GM12878 (cell line): Measurements from ENCODE around the gene SCGB1A1. TPM values are rescaled to one million over a fixed set of nuclear protein-coding genes. Genes with fewer than 3 reads are reported as not detected.

Source experiments
- ATAC-seq: fragments of 200-7000 bp; cut with Tn5 transposase; 3 replicates; pipeline ENCODE4 v1.9.1; 2020; ENCODE audit warnings: mild to moderate bottlenecking, moderate library complexity
- BruUV-seq: library from RNA; stranded (reverse); fragments of 400-500 nt; replicated peaks from 2 replicates; lab custom pipeline; 2021; lab: Mats Ljungman, UMichigan
- CTCF ChIA-PET: fragments of 300-600 bp; sonication (Branson Sonifier 250); formaldehyde crosslinking; extraction: SDS; loops from one replicate; lab custom pipeline; 2021; ENCODE audit warnings: inconsistent platforms; lab: Yijun Ruan, JAX
- POLR2A ChIA-PET: fragments of 350-600 bp; formaldehyde crosslinking; extraction: SDS; loops from one replicate; lab custom pipeline; 2021; ENCODE audit warnings: inconsistent platforms; lab: Charles Lee
- RAD21 ChIA-PET: fragments of 300-600 bp; sonication (Branson Sonifier 250); formaldehyde crosslinking; loops from one replicate; lab custom pipeline; 2023; ENCODE audit warnings: antibody characterized with exemption; ENCODE audit not compliant: unreplicated experiment; lab: Charles Lee
- SMC1A ChIA-PET: fragments of 300-600 bp; sonication (Branson Sonifier 250); formaldehyde crosslinking; loops from one replicate; lab custom pipeline; 2023; ENCODE audit not compliant: unreplicated experiment, uncharacterized antibody; lab: Charles Lee
- DNase-seq: peaks from one replicate; pipeline ENCODE4 v3.0.0-alpha.2; 2011; ENCODE audit warnings: low read depth, low spot score
- FAIRE-seq: peaks from 3 replicates; lab custom pipeline; 2011; peaks lifted over from hg19 to GRCh38; lab: Jason Lieb, UNC
- H2AFZ ChIP-seq: 2 replicates; pipeline ENCODE4 v1.6.0; 2011; ENCODE audit warnings: low read depth, low read length, control low read depth; ENCODE audit not compliant: control insufficient read depth
- H3K27ac ChIP-seq: 2 replicates; pipeline ENCODE4 v1.5.1; 2011; ENCODE audit warnings: control low read depth; ENCODE audit not compliant: control insufficient read depth, insufficient read depth
- H3K27me3 ChIP-seq, 2 experiments: replicated peaks in 1 of 2; 2 replicates each; pipeline versions ENCODE4 v1.6.0 to v1.6.1; 2011; ENCODE audit warnings: low read length in 1 of 2; ENCODE audit not compliant: control insufficient read depth in 2 of 2, insufficient read depth in 2 of 2
- H3K36me3 ChIP-seq, 2 experiments: 2 replicates each; pipeline ENCODE4 v1.5.1; 2011; ENCODE audit warnings: low read length in 1 of 2; ENCODE audit not compliant: control insufficient read depth in 2 of 2, insufficient read depth in 2 of 2
- H3K4me1 ChIP-seq: 2 replicates; pipeline ENCODE4 v1.6.1; 2011; ENCODE audit warnings: mild to moderate bottlenecking, low read length, moderate library complexity, mixed read lengths; ENCODE audit not compliant: control insufficient read depth, insufficient read depth
- H3K4me2 ChIP-seq: 2 replicates; pipeline ENCODE4 v1.6.0; 2011; ENCODE audit warnings: control low read depth; ENCODE audit not compliant: control insufficient read depth, insufficient read depth
- H3K4me3 ChIP-seq: fragments of 200-600 bp; sonication (generic); 2 replicates; pipeline ENCODE4 v1.5.1; 2016
- H3K79me2 ChIP-seq: 2 replicates; pipeline ENCODE4 v1.6.0; 2011; ENCODE audit warnings: low read length; ENCODE audit not compliant: control insufficient read depth, insufficient read depth
- H3K9ac ChIP-seq: 2 replicates; pipeline ENCODE4 v1.8.0; 2011; ENCODE audit warnings: low read length, control low read depth, mixed read lengths; ENCODE audit not compliant: control insufficient read depth, insufficient read depth
- H3K9me3 ChIP-seq: replicated peaks from 3 replicates; pipeline ENCODE4 v1.5.1; 2011; ENCODE audit warnings: mild to moderate bottlenecking, low read length; ENCODE audit not compliant: control insufficient read depth, insufficient read depth
- H4K20me1 ChIP-seq: 2 replicates; pipeline ENCODE4 v1.6.0; 2011; ENCODE audit not compliant: control insufficient read depth, insufficient read depth
- BRCA1 ChIP-seq: IDR thresholded peaks from 2 replicates; pipeline ENCODE4 v1.6.1; 2011; ENCODE audit warnings: low read depth, low read length, improper control_type of control experiment
- CHD1 ChIP-seq: IDR thresholded peaks from 2 replicates; pipeline ENCODE4 v1.6.1; 2012; ENCODE audit warnings: low read depth, low read length, improper control_type of control experiment
- HCFC1 ChIP-seq: fragments of 150-350 bp; IDR thresholded peaks from 2 replicates; pipeline ENCODE4 v1.6.1; 2014; ENCODE audit warnings: low read length
- RB1 ChIP-seq: fragments of 450-650 bp; formaldehyde crosslinking; IDR thresholded peaks from 2 replicates; pipeline ENCODE4 v1.6.1; 2017; ENCODE audit warnings: mild to moderate bottlenecking, borderline replicate concordance
- RELA ChIP-seq: fragments of 450-650 bp; IDR thresholded peaks from 2 replicates; pipeline ENCODE4 v1.8.0; 2014; ENCODE audit warnings: borderline replicate concordance; ENCODE audit not compliant: partially characterized antibody
- SIX5 ChIP-seq: IDR thresholded peaks from 2 replicates; pipeline ENCODE4 v1.6.1; 2011; ENCODE audit warnings: mild to moderate bottlenecking, low read depth, low read length, moderate library complexity; ENCODE audit not compliant: severe bottlenecking
- ZNF592 ChIP-seq: fragments of 450-650 bp; IDR thresholded peaks from 2 replicates; pipeline ENCODE4 v1.6.1; 2017; ENCODE audit warnings: mild to moderate bottlenecking, moderate library complexity
- ZSCAN29 ChIP-seq: fragments of 450-650 bp; IDR thresholded peaks from 2 replicates; pipeline ENCODE4 v1.6.1; 2017; ENCODE audit warnings: mild to moderate bottlenecking, moderate library complexity
- WGBS: methylation state at CpG from one replicate; pipeline ENCODE4 v1.1.6; 2016; ENCODE audit warnings: low lambda C conversion rate; ENCODE audit not compliant: insufficient replicate concordance, insufficient coverage; ENCODE audit errors: missing lambda C conversion rate; 5-methylcytosine and 5-hydroxymethylcytosine counted together
- in situ Hi-C: fragments of 300-500 bp; cut with MboI; formaldehyde crosslinking; loops from 9 replicates; pipeline ENCODE4 v1.14.3; 2018; ENCODE audit warnings: mixed read lengths
- intact Hi-C: fragments of 100-400 bp; cut with micrococcal nuclease; formaldehyde crosslinking; loops from one replicate; pipeline ENCODE4 v1.14.2; 2022; ENCODE audit not compliant: unreplicated experiment
- polyA plus RNA-seq, 11 experiments: library from polyadenylated mRNA; depleted of rRNA in 4 of 11; unstranded in 6 of 11; stranded (reverse) in 5 of 11; fragments of >200 nt; fragmentation: Nextera tagmentation in 4 of 11; fragmentation: Illumina TruSeq in 1 of 11; extraction: Ambion mirVana in 4 of 11; extraction: Trizol in 1 of 11; gene quantifications; 1 replicate in 1 of 11; 2 replicates in 10 of 11; pipeline versions ENCODE4 v1.2.1 to v1.2.3, GENCODE V29; 2011 to 2016; ENCODE audit warnings: inconsistent platforms in 2 of 11, missing spikeins in 2 of 11, low read depth in 1 of 11
- total RNA-seq, 4 experiments: library from RNA; depleted of rRNA in 3 of 4; stranded (reverse); fragments of >200 nt in 3 of 4; fragmentation: Illumina TruSeq in 1 of 4; extraction: Trizol in 1 of 4; gene quantifications; 2 replicates each; pipeline versions ENCODE4 v1.2.1 to v1.2.3, GENCODE V29; 2013 to 2021

The SCGB1A1 gene
- total and polyA plus RNA-seq, 10 of the 15 experiments (the other 5 are each of a cell fraction or from before 2014, with no cell fraction given): not detected

- no peak for TF ChIP-seq ZNF592
- no peak for TF ChIP-seq SIX5
- TF ChIP-seq HCFC1: no peak
- no peak for TF ChIP-seq BRCA1
- no peak for TF ChIP-seq RELA
- no peak for TF ChIP-seq RB1
- TF ChIP-seq, all 136 proteins: peak for 0
These were observed 39.6 kb downstream of the SCGB1A1 start (continued) for GRCh38 chr11:62458212-62459002.

DNA sequence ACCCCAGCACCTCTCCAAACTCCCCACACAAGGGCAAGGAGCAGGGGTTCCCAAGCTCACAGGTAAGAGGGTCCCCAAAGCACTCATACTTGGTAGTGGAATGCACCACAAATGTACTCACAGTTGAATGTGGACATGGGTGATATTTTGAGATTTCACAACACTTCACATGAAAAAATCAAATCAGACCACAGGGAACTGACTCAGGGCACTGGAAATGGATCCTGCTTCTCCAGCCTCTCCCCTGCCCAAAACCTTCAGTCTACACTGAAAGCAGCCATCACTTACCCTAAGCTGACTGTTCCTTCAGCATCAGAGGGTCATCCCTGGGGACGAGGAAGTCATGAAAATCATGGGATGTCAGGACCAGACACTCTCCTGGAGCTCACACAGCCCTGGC lies 40.2 kb downstream of the SCGB1A1 start:
- Histone ChIP-seq H3K9ac (no peak overlapping the region), H3K36me3 (no peaks in the 10 kb centered on the region), H4K20me1 (no peaks in the 10 kb centered on the region), H3K27ac (no peak overlapping the region), H3K9me3 (no peaks in the 10 kb centered on the region), H3K27me3 (no peaks in the 10 kb centered on the region), H3K4me2 (no peak overlapping the region), H3K4me3 (no peak overlapping the region), H2AFZ (no peak overlapping the region), H3K4me1 (0 out of 2 replicates have a peak, but pooled peaks cover 1% of the 10 kb centered on the region), H3K79me2 (no peaks in the 10 kb centered on the region)
- in situ Hi-C loops: no loop called here
- ChIA-PET POLR2A (no interaction called here), CTCF (interaction anchor here (0.6 to 1.9 kb wide), 7 partner anchors 9 to 681 kb away, joined by 3 to 7 read pairs (median 4); no protein-coding TSS in a partner anchor), SMC1A (interaction anchor here (0.8 to 2.0 kb wide), 3 partner anchors 14 to 163 kb away, joined by 3 to 7 read pairs (median 4); partner anchors contain the start of gene B3GAT3), RAD21 (interaction anchor here (1.3 to 1.4 kb wide), 2 partner anchors 34 to 102 kb away, joined by 3 to 5 read pairs; no protein-coding TSS in a partner anchor)
- ATAC-seq (no peak), FAIRE-seq (no peak), DNase-seq (no peak)
- WGBS: 0% methylated on average over 1 of the region's 1 CpG
- intact Hi-C loops: no loop called here
- BruUV-seq: no TSS peak
- TF ChIP-seq ZSCAN29 (no peak), CHD1 (no peak)
- TF ChIP-seq, all 136 proteins: peak for 0
